ENCODE measurements around the gene AADAT.

DNA sequence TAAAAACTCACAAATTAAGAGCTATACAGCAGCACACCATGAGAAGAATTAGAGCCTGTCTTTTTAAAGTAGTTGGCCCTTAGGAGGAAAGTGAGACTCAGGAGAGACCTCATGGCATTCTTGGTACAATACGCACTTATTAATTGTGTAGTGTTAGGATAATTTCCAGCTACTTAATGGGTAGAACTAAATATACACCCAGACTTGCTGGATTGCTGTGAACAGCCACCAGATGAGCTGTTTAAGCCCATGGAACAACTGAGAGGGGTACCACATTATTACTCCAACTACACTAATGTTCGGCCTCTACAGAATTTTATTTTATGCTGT, 77.2 kb downstream of the AADAT start:
- TF ChIP-seq YY1 (IDR thresholded peaks at IDR 0.05; ENCODE audit: insufficient read depth, insufficient read length) (no peak), ZNF274 (IDR thresholded peaks at IDR 0.05; ENCODE audit: low read depth, low read length) (no peak), SUZ12 (IDR thresholded peaks at IDR 0.05; ENCODE audit: extremely low read depth, insufficient read depth, insufficient read length) (no peak)
